ENCODE results near the gene ADGRD1.
"Not testable (repeated sequence)": the region's sequence is repeated elsewhere in the genome, so short reads cannot be mapped to it uniquely, and the experiment has no call there.

The ADGRD1 gene

GRCh38 chr12:130987151-130987931 lies 33.6 kb downstream of the ADGRD1 start:
- DNase-seq (ENCODE audit: low spot score) = no peak

- no peak for DNase-seq (ENCODE audit: low spot score)
Observed at GRCh38 chr12:130988261-130988660, 34.6 kb downstream of the ADGRD1 start.

GRCh38 chr12:130988751-130989150 lies 35.0 kb downstream of the ADGRD1 start:
- DNase-seq (ENCODE audit: low spot score) = no peak

GRCh38 chr12:130989391-130989790 lies 35.7 kb downstream of the ADGRD1 start:
- no peak for DNase-seq (ENCODE audit: low spot score)

- peak; percentile 47 for DNase-seq (ENCODE audit: low spot score)
Observed at GRCh38 chr12:130990034-130990433, 36.3 kb downstream of the ADGRD1 start.

- no peak for DNase-seq (ENCODE audit: low spot score)
Observed at GRCh38 chr12:130992448-130992847, 38.7 kb downstream of the ADGRD1 start.

GRCh38 chr12:130992979-130993538 lies 39.4 kb downstream of the ADGRD1 start:
- DNase-seq (ENCODE audit: low spot score) = no peak

GRCh38 chr12:130993759-130994670 lies 40.3 kb downstream of the ADGRD1 start:
- no peak for DNase-seq (ENCODE audit: low spot score)

GRCh38 chr12:130994821-130995375 lies 41.2 kb downstream of the ADGRD1 start:
- no peak for DNase-seq (ENCODE audit: low spot score)

GRCh38 chr12:130995386-130995969 lies 41.8 kb downstream of the ADGRD1 start:
- not testable (repeated sequence) for DNase-seq (ENCODE audit: low spot score)

GRCh38 chr12:130998136-130998535 lies 44.4 kb downstream of the ADGRD1 start:
- no peak for DNase-seq (ENCODE audit: low spot score)

- DNase-seq (ENCODE audit: low spot score) = no peak
Observed at GRCh38 chr12:131000000-131000486, 46.3 kb downstream of the ADGRD1 start.

GRCh38 chr12:131001493-131001892 lies 47.8 kb downstream of the ADGRD1 start:
- no peak for DNase-seq (ENCODE audit: low spot score)

GRCh38 chr12:131002216-131002631 lies 48.5 kb downstream of the ADGRD1 start:
- no peak for DNase-seq (ENCODE audit: low spot score)

- DNase-seq (ENCODE audit: low spot score) = no peak
Observed at GRCh38 chr12:131003036-131003715, 49.5 kb downstream of the ADGRD1 start.

GRCh38 chr12:131003716-131004045 lies 50.0 kb downstream of the ADGRD1 start:
- DNase-seq (ENCODE audit: low spot score) = no peak

- no peak for DNase-seq (ENCODE audit: low spot score)
Observed at GRCh38 chr12:131004166-131004565, 50.5 kb downstream of the ADGRD1 start.

- no peak for DNase-seq (ENCODE audit: low spot score)
Observed at GRCh38 chr12:131005161-131006035, 51.7 kb downstream of the ADGRD1 start.

- DNase-seq (ENCODE audit: low spot score) = no peak
Observed at GRCh38 chr12:131006036-131006735, 52.5 kb downstream of the ADGRD1 start.
